Adrenal gland (tissue), 12 donors: ENCODE results near the gene XK. TPM values are rescaled to one million over a fixed set of nuclear protein-coding genes. Genes with fewer than 3 reads are reported as not detected.

Experiments
- DNase-seq, 7 donors: peaks; one replicate each; pipeline ENCODE4 v3.0.0-alpha.2; 2019 to 2020
- H3K27ac ChIP-seq, 5 donors: fragments of 200-600 bp; sonication (generic) in 4 of 5; 1 replicate in 3 of 5; 2 replicates in 2 of 5; pipeline versions ENCODE4 v1.5.1 to v1.8.0; 2016 to 2020; ENCODE audit warnings: mild to moderate bottlenecking in 1 of 5
- H3K27me3 ChIP-seq: fragments of 200-600 bp; 2 replicates; pipeline ENCODE4 v1.8.0; 2021
- H3K36me3 ChIP-seq, 2 donors: fragments of 200-600 bp; replicated peaks in 1 of 2; 1 replicate in 1 of 2; 2 replicates in 1 of 2; pipeline versions ENCODE4 v1.5.1 to v1.8.0; 2018 to 2022
- H3K4me1 ChIP-seq, 2 donors: fragments of 200-600 bp; replicated peaks in 1 of 2; 1 replicate in 1 of 2; 2 replicates in 1 of 2; pipeline versions ENCODE4 v1.5.1 to v1.8.0; 2018 to 2021
- H3K4me3 ChIP-seq, 4 donors: fragments of 200-600 bp; sonication (generic) in 3 of 4; one replicate each; pipeline ENCODE4 v1.5.1; 2016 to 2018
- H3K9me3 ChIP-seq, 3 donors: fragments of 200-600 bp; sonication (generic) in 1 of 3; replicated peaks in 1 of 3; 1 replicate in 2 of 3; 2 replicates in 1 of 3; pipeline versions ENCODE4 v1.5.1 to v1.8.0; 2016 to 2021
- CTCF ChIP-seq, 6 experiments: fragments of 450-650 bp in 4 of 6; fragments of 200-600 bp in 2 of 6; sonication (generic) in 1 of 6; IDR thresholded peaks; 1 replicate in 5 of 6; 2 replicates in 1 of 6; pipeline versions ENCODE4 v1.5.1 to v1.8.0; 2016 to 2021; ENCODE audit warnings: antibody characterized with exemption in 6 of 6, mild to moderate bottlenecking in 2 of 6, moderate library complexity in 1 of 6
- POLR2A ChIP-seq, 2 donors: fragments of 450-650 bp; IDR thresholded peaks; one replicate each; pipeline ENCODE4 v1.6.1; 2017; ENCODE audit warnings: antibody characterized with exemption in 2 of 2, mild to moderate bottlenecking in 2 of 2, moderate library complexity in 1 of 2
- WGBS, 4 donors: extraction: QIAGEN DNeasy Blood & Tissue Kit in 2 of 4; methylation state at CpG; one replicate each; pipeline versions ENCODE4 v1.1.5 to v1.1.7; 2013 to 2017; 5-methylcytosine and 5-hydroxymethylcytosine counted together
- intact Hi-C, 2 donors: fragments of 100-400 bp; cut with DNase I; formaldehyde crosslinking; loops; one replicate each; pipeline versions ENCODE4 v1.14.1 to v1.15.0; 2022 to 2023
- polyA plus RNA-seq, 3 donors: library from polyadenylated mRNA; stranded (reverse); fragments of 200-250 nt in 2 of 3; fragments of 350-450 nt in 1 of 3; fragmentation: Illumina TruSeq in 1 of 3; extraction: RNeasy Lipid Tissue Mini Kit (QIAGEN cat#74804) in 1 of 3; gene quantifications; one replicate each; pipeline ENCODE4 v1.2.3, GENCODE V29; 2013 to 2014
- total RNA-seq, 9 donors: library from RNA; depleted of rRNA in 4 of 9; stranded (reverse); fragments of >200 nt in 4 of 9; fragments of 120-200 nt in 1 of 9; fragmentation: NEBNext Ultra II Directional in 1 of 9; extraction: Animal tissue kit (Norgen Biotek cat#: 25700) in 1 of 9; gene quantifications; one replicate each; pipeline versions ENCODE4 v1.1.0 to v1.2.4, GENCODE V29; 2013 to 2023
- donor health status: healthy with polysubstance abuse.
- donor health status: Bipolar disorder and iron deficiency.
- donor health status: DM: yes; HTN: yes; CAD: no.
- donor health status: DM: no; HTN: no; CAD: no.
- donor health status: DM: no; HTN: no; CAD: no.
- donor health status: DM: yes; HTN: yes; CAD: no.

The XK gene
- total and polyA plus RNA-seq, 12 donors, result 0.44 to 3.8 (median 1.7) TPM

- no peak for TF ChIP-seq POLR2A (IDR thresholded peaks at IDR 0.05)
- no peak for TF ChIP-seq CTCF (IDR thresholded peaks at IDR 0.05)
- DNase-seq, result no peak
- no peaks in the 10 kb centered on the region for H3K4me1 ChIP-seq
- intact Hi-C loops, result no loop called here
- H3K36me3 ChIP-seq, result no peaks in the 10 kb centered on the region
- H3K27me3 ChIP-seq, result peaks cover 16% of the 10 kb centered on the region
- no peaks in the 10 kb centered on the region for H3K9me3 ChIP-seq
- no peak overlapping the region for H3K4me3 ChIP-seq
- 83 to 100% (median 94%) methylated on average over 1 of the region's 1 CpG for WGBS, 4 donors
- no peak overlapping the region for H3K27ac ChIP-seq
Observed at GRCh38 chrX:37659047-37659446, 26.5 kb upstream of the XK start.

- H3K9me3 ChIP-seq, result no peaks in the 10 kb centered on the region
- H3K4me3 ChIP-seq, result no peak overlapping the region
- 79 to 89% (median 84%) methylated on average over 4 of the region's 4 CpGs for WGBS, 4 donors
- DNase-seq, result no peak
- H3K36me3 ChIP-seq, result no peaks in the 10 kb centered on the region
- intact Hi-C loops, result no loop called here
- H3K27me3 ChIP-seq, result no peaks in the 10 kb centered on the region
- no peak for TF ChIP-seq CTCF (IDR thresholded peaks at IDR 0.05)
- TF ChIP-seq POLR2A (IDR thresholded peaks at IDR 0.05), result no peak
- H3K27ac ChIP-seq, result no peak overlapping the region
- no peaks in the 10 kb centered on the region for H3K4me1 ChIP-seq
Observed at GRCh38 chrX:37662181-37662580, 23.4 kb upstream of the XK start.

- TF ChIP-seq CTCF (IDR thresholded peaks at IDR 0.05), result no peak
- no peak for TF ChIP-seq POLR2A (IDR thresholded peaks at IDR 0.05)
- Histone ChIP-seq H3K27me3 (no peaks in the 10 kb centered on the region), H3K4me3 (no peak overlapping the region), H3K4me1 (no peaks in the 10 kb centered on the region), H3K9me3 (no peaks in the 10 kb centered on the region), H3K36me3 (no peaks in the 10 kb centered on the region), H3K27ac (no peak overlapping the region)
- no peak for DNase-seq
- intact Hi-C loops, result no loop called here
Observed at GRCh38 chrX:37666516-37666915, 19.1 kb upstream of the XK start.

GRCh38 chrX:37667141-37667540 lies 18.4 kb upstream of the XK start:
- DNase-seq, result no peak
- intact Hi-C loops, result no loop called here
- Histone ChIP-seq H3K9me3 (no peaks in the 10 kb centered on the region), H3K4me1 (no peaks in the 10 kb centered on the region), H3K27ac (no peak overlapping the region), H3K4me3 (no peak overlapping the region), H3K36me3 (no peaks in the 10 kb centered on the region), H3K27me3 (no peaks in the 10 kb centered on the region)
- no peak for TF ChIP-seq POLR2A (IDR thresholded peaks at IDR 0.05)
- no peak for TF ChIP-seq CTCF (IDR thresholded peaks at IDR 0.05)
- WGBS, 4 donors, result 81 to 98% (median 91%) methylated on average over 6 of the region's 6 CpGs
